Body of pancreas (tissue), 4 donors: ENCODE measurements around the gene CD80.

Source experiments
- CTCF ChIP-seq, 7 experiments: fragments of 450-650 bp in 4 of 7; fragments of 200-600 bp in 3 of 7; sonication (generic) in 3 of 7; IDR thresholded peaks; one replicate each; pipeline ENCODE4 v1.5.1; 2016 to 2019; ENCODE audit warnings: antibody characterized with exemption in 7 of 7
- POLR2A ChIP-seq, 3 donors: fragments of 450-650 bp; IDR thresholded peaks; one replicate each; pipeline ENCODE4 v1.6.1; 2016; ENCODE audit warnings: antibody characterized with exemption in 3 of 3, mild to moderate bottlenecking in 2 of 3

- TF ChIP-seq CTCF (IDR thresholded peaks at IDR 0.05) (no peak), POLR2A (IDR thresholded peaks at IDR 0.05) (no peak)
Measured at GRCh38 chr3:119586733-119587172, 27.3 kb upstream of the CD80 start.
